Central memory CD4-positive, alpha-beta T cell (primary cell): ENCODE measurements around the gene BNC2.

Experiments
- DNase-seq: peaks from one replicate; pipeline ENCODE4 v3.0.0; 2022

Gene BNC2

GRCh38 chr9:16396389-16396788 is 474.1 kb downstream of the BNC2 start:
- DNase-seq: no peak

- no peak for DNase-seq
These were observed 479.1 kb downstream of the BNC2 start for GRCh38 chr9:16391369-16391768.

- DNase-seq: no peak
These were observed 483.1 kb downstream of the BNC2 start for GRCh38 chr9:16387382-16387781.

- DNase-seq: no peak
These were observed 483.7 kb downstream of the BNC2 start for GRCh38 chr9:16386827-16387077.

- DNase-seq: no peak
These were observed 484.3 kb downstream of the BNC2 start for GRCh38 chr9:16386007-16386826.

- no peak for DNase-seq
These were observed 484.9 kb downstream of the BNC2 start for GRCh38 chr9:16385590-16385989.

- no peak for DNase-seq
These were observed 485.5 kb downstream of the BNC2 start for GRCh38 chr9:16384993-16385392.

- DNase-seq: no peak
These were observed 493.2 kb downstream of the BNC2 start for GRCh38 chr9:16377311-16377710.

GRCh38 chr9:16371306-16371705 is 499.2 kb downstream of the BNC2 start:
- no peak for DNase-seq

GRCh38 chr9:16370647-16371046 is 499.8 kb downstream of the BNC2 start:
- DNase-seq: no peak

- no peak for DNase-seq
These were observed 501.0 kb downstream of the BNC2 start for GRCh38 chr9:16369427-16369826.

GRCh38 chr9:16368237-16369087 is 502.0 kb downstream of the BNC2 start:
- DNase-seq: no peak

GRCh38 chr9:16367605-16368231 is 502.8 kb downstream of the BNC2 start:
- DNase-seq: no peak

- DNase-seq: no peak
These were observed 506.1 kb downstream of the BNC2 start for GRCh38 chr9:16364347-16364746.

- no peak for DNase-seq
These were observed 506.6 kb downstream of the BNC2 start for GRCh38 chr9:16363916-16364315.

- no peak for DNase-seq
These were observed 507.2 kb downstream of the BNC2 start for GRCh38 chr9:16363073-16363781.

GRCh38 chr9:16361939-16362338 is 508.5 kb downstream of the BNC2 start:
- no peak for DNase-seq

- no peak for DNase-seq
These were observed 509.4 kb downstream of the BNC2 start for GRCh38 chr9:16361118-16361517.

GRCh38 chr9:16360247-16360646 is 510.2 kb downstream of the BNC2 start:
- DNase-seq: no peak
